CD4-positive, alpha-beta memory T cell (primary cell): Measurements from ENCODE around the gene ATP2B2. TPM values are rescaled to one million over a fixed set of nuclear protein-coding genes. Genes with fewer than 3 reads are reported as not detected.

Experiments used
- CTCF ChIA-PET: fragments of 350-600 bp; sonication (Branson Sonifier 250); formaldehyde crosslinking; loops from one replicate; lab custom pipeline; 2021; ENCODE audit warnings: inconsistent platforms; ENCODE audit not compliant: partially characterized antibody; lab: Charles Lee
- POLR2A ChIA-PET: fragments of 350-600 bp; sonication (Branson Sonifier 250); formaldehyde crosslinking; loops from one replicate; lab custom pipeline; 2021; ENCODE audit not compliant: partially characterized antibody; lab: Charles Lee
- DNase-seq, 5 donors: peaks; one replicate each; pipeline versions ENCODE4 v3.0.0 to v3.0.0-alpha.2; 2020 to 2022; ENCODE audit warnings: mixed read lengths in 1 of 5
- H3K27ac ChIP-seq: one replicate; pipeline ENCODE4 v1.7.0; 2013; ENCODE audit warnings: low read depth, low read length
- H3K27me3 ChIP-seq: 2 replicates; pipeline ENCODE4 v1.7.0; 2013; ENCODE audit warnings: mild to moderate bottlenecking, low read length, moderate library complexity; ENCODE audit not compliant: insufficient read depth
- H3K36me3 ChIP-seq: 2 replicates; pipeline ENCODE4 v1.7.0; 2013; ENCODE audit warnings: mild to moderate bottlenecking, low read length, moderate library complexity; ENCODE audit not compliant: insufficient read depth
- H3K4me1 ChIP-seq: 2 replicates; pipeline ENCODE4 v1.7.0; 2013; ENCODE audit warnings: mild to moderate bottlenecking, low read length, moderate library complexity; ENCODE audit not compliant: insufficient read depth
- H3K4me3 ChIP-seq, 2 donors: one replicate each; pipeline ENCODE4 v1.7.0; 2013; ENCODE audit warnings: low read length in 2 of 2, mild to moderate bottlenecking in 1 of 2
- H3K9me3 ChIP-seq, 2 donors: one replicate each; pipeline ENCODE4 v1.7.0; 2013; ENCODE audit warnings: low read length in 2 of 2, control low read depth in 1 of 2; ENCODE audit not compliant: control insufficient read depth in 1 of 2
- H3K27ac Mint-ChIP-seq, 7 donors: one replicate each; pipeline ENCODE4 v1.8.0; 2020 to 2021; ENCODE audit warnings: mixed read lengths in 7 of 7, mild to moderate bottlenecking in 6 of 7, inconsistent platforms in 3 of 7, moderate library complexity in 3 of 7
- H3K27me3 Mint-ChIP-seq, 2 donors: one replicate each; pipeline ENCODE4 v1.8.0; 2020 to 2021; ENCODE audit warnings: mixed read lengths in 2 of 2
- H3K36me3 Mint-ChIP-seq, 2 donors: one replicate each; pipeline ENCODE4 v1.8.0; 2020 to 2021; ENCODE audit warnings: mixed read lengths in 2 of 2, inconsistent platforms in 1 of 2, mild to moderate bottlenecking in 1 of 2
- H3K4me1 Mint-ChIP-seq, 4 donors: one replicate each; pipeline ENCODE4 v1.8.0; 2020 to 2021; ENCODE audit warnings: mixed read lengths in 4 of 4, mild to moderate bottlenecking in 1 of 4
- H3K4me3 Mint-ChIP-seq, 8 donors: one replicate each; pipeline ENCODE4 v1.8.0; 2020 to 2021; ENCODE audit warnings: mixed read lengths in 8 of 8, mild to moderate bottlenecking in 7 of 8, moderate library complexity in 6 of 8, inconsistent platforms in 3 of 8
- H3K9me3 Mint-ChIP-seq, 8 donors: one replicate each; pipeline ENCODE4 v1.8.0; 2020 to 2021; ENCODE audit warnings: mixed read lengths in 8 of 8, mild to moderate bottlenecking in 5 of 8, inconsistent platforms in 3 of 8, moderate library complexity in 1 of 8
- intact Hi-C: fragments of 100-400 bp; cut with micrococcal nuclease; formaldehyde crosslinking; loops from one replicate; pipeline ENCODE4 v1.15.1; 2023
- polyA plus RNA-seq, 2 donors: library from polyadenylated mRNA; unstranded; fragments of 300-500 nt; fragmentation: Illumina TruSeq; gene quantifications; one replicate each; pipeline ENCODE4 v1.2.3, GENCODE V29; 2021
- total RNA-seq, 2 experiments: library from RNA; stranded (reverse); gene quantifications; one replicate each; pipeline ENCODE4 v1.2.3, GENCODE V29; 2021

The ATP2B2 gene
- total and polyA plus RNA-seq, 4 experiments from 2014 or later, result not detected

- H3K27me3 Mint-ChIP-seq, result peaks cover 1 to 4% of the 10 kb centered on the region in 2 donors
- no peaks in the 10 kb centered on the region for H3K36me3 ChIP-seq
- H3K27me3 ChIP-seq, result no peaks in the 10 kb centered on the region
- no peaks in the 10 kb centered on the region for H3K9me3 Mint-ChIP-seq
- CTCF ChIA-PET, result no interaction called here
- H3K4me1 ChIP-seq, result no peaks in the 10 kb centered on the region
- intact Hi-C loops, result no loop called here
- H3K9me3 ChIP-seq, result no peaks in the 10 kb centered on the region
- H3K36me3 Mint-ChIP-seq, result no peaks in the 10 kb centered on the region
- H3K27ac Mint-ChIP-seq, result no peak overlapping the region
- H3K4me3 Mint-ChIP-seq, result no peak overlapping the region
- POLR2A ChIA-PET, result no interaction called here
- H3K4me3 ChIP-seq, result no peak overlapping the region
- DNase-seq, result no peak
- no peak overlapping the region for H3K27ac ChIP-seq
- no peaks in the 10 kb centered on the region for H3K4me1 Mint-ChIP-seq
Observed at GRCh38 chr3:10411598-10412332, 93.6 kb downstream of the ATP2B2 start.

DNA sequence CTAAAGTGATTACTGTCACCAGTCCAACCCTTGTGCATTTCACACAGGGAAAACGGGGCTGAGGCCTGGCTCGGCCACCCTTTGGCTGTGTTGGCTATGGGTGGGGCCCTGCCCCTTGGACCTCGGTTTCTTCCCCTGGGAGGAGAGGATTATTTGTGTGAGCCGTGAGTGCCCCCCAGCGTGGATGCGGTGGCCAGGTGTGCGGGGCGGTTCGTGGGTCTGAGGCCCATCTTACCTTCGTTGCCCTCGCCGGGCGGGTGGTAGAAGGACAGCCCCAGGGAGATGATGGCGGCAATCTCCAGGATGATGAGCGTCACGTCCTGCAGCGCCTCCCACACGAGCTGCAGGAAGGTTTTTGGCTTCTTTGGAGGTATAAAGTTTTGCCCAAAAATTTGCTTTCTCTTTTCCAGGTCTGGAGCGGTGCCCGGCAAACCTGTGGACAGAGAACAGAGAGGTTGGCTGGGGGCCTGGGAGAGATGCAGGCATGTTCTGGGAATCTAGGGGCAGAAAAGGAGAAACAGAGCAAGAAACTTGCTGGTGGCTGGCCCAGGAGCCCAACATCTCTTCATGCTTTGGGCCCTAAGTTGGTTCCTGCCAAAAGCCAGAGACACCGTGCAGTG, 94.9 kb downstream of the ATP2B2 start:
- POLR2A ChIA-PET, result no interaction called here
- intact Hi-C loops, result no loop called here

GRCh38 chr3:10408680-10409079, 96.7 kb downstream of the ATP2B2 start:
- CTCF ChIA-PET, result interaction anchor here (1.4 kb wide), 1 partner anchor 8 kb away, joined by 3 read pairs; no protein-coding TSS in a partner anchor
- no peak overlapping the region for H3K27ac Mint-ChIP-seq

More for the DNA sequence above, 94.9 kb downstream of the ATP2B2 start:
- Mint-ChIP-seq H3K4me3 (no peak overlapping the region), H3K27ac (no peak overlapping the region), H3K27me3 (peaks cover 0 to 1% of the 10 kb centered on the region in 2 donors), H3K36me3 (no peaks in the 10 kb centered on the region), H3K9me3 (no peaks in the 10 kb centered on the region), H3K4me1 (no peaks in the 10 kb centered on the region)
- Histone ChIP-seq H3K36me3 (no peaks in the 10 kb centered on the region), H3K4me1 (no peaks in the 10 kb centered on the region), H3K9me3 (no peaks in the 10 kb centered on the region), H3K4me3 (no peak overlapping the region), H3K27me3 (no peaks in the 10 kb centered on the region), H3K27ac (no peak overlapping the region)
- CTCF ChIA-PET, result no interaction called here
- DNase-seq, result no peak

DNA sequence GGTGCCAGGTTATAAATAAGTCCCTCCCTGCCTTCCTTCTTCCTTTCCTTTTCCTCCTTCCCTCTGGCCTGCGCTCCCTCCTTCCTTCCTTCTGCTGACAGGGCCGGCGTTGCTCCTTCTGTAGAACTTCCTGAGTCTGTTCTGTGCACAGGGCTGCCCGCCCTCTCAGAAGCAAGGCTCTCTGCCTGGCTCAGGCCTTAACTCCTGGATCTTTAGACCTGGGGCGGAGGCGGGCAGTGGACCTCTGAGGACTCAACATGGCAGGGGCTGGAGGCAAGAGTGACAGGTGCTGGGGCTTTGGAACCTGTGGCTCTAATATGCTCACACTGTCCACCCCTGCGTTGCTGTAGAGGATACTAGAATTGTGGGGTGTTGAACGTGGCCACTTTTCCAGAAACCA, 98.0 kb downstream of the ATP2B2 start:
- H3K27ac Mint-ChIP-seq, result peak overlapping the region in 1 of 7 donors; percentile 75
- no peaks in the 10 kb centered on the region for H3K36me3 Mint-ChIP-seq
- no peaks in the 10 kb centered on the region for H3K4me1 Mint-ChIP-seq
- H3K27me3 Mint-ChIP-seq, result no peaks in the 10 kb centered on the region
- no peaks in the 10 kb centered on the region for H3K4me1 ChIP-seq
- POLR2A ChIA-PET, result interaction anchor here (1.8 kb wide), 1 partner anchor 29 kb away, joined by 4 read pairs; no protein-coding TSS in a partner anchor
- no peaks in the 10 kb centered on the region for H3K27me3 ChIP-seq
- intact Hi-C loops, result no loop called here
- no peaks in the 10 kb centered on the region for H3K9me3 ChIP-seq
- H3K9me3 Mint-ChIP-seq, result no peaks in the 10 kb centered on the region
- DNase-seq, result no peak
- no peak overlapping the region for H3K4me3 ChIP-seq
- CTCF ChIA-PET, result interaction anchor here (0.7 to 1.5 kb wide), 2 partner anchors 63 to 192 kb away, joined by 3 to 4 read pairs; no protein-coding TSS in a partner anchor
- no peak overlapping the region for H3K27ac ChIP-seq
- H3K36me3 ChIP-seq, result no peaks in the 10 kb centered on the region
- no peak overlapping the region for H3K4me3 Mint-ChIP-seq

More at GRCh38 chr3:10408680-10409079, 96.7 kb downstream of the ATP2B2 start:
- Mint-ChIP-seq H3K4me3 (no peak overlapping the region), H3K27me3 (no peaks in the 10 kb centered on the region), H3K36me3 (no peaks in the 10 kb centered on the region), H3K9me3 (no peaks in the 10 kb centered on the region), H3K4me1 (no peaks in the 10 kb centered on the region)
- Histone ChIP-seq H3K27me3 (no peaks in the 10 kb centered on the region), H3K4me1 (no peaks in the 10 kb centered on the region), H3K36me3 (no peaks in the 10 kb centered on the region), H3K4me3 (no peak overlapping the region), H3K9me3 (no peaks in the 10 kb centered on the region), H3K27ac (no peak overlapping the region)
- intact Hi-C loops, result no loop called here
- DNase-seq, result no peak
- POLR2A ChIA-PET, result interaction anchor here (0.6 to 1.8 kb wide), 2 partner anchors 28 to 48 kb away, joined by 3 to 4 read pairs; no protein-coding TSS in a partner anchor

- Mint-ChIP-seq H3K9me3 (no peaks in the 10 kb centered on the region), H3K36me3 (no peaks in the 10 kb centered on the region), H3K4me3 (no peak overlapping the region), H3K27me3 (no peaks in the 10 kb centered on the region), H3K4me1 (no peaks in the 10 kb centered on the region), H3K27ac (no peak overlapping the region)
- ChIA-PET POLR2A (no interaction called here), CTCF (interaction anchor here (1.5 kb wide), 1 partner anchor 62 kb away, joined by 4 read pairs; no protein-coding TSS in a partner anchor)
- DNase-seq, result no peak
- no peaks in the 10 kb centered on the region for H3K4me1 ChIP-seq
- intact Hi-C loops, result no loop called here
- no peak overlapping the region for H3K27ac ChIP-seq
- H3K27me3 ChIP-seq, result no peaks in the 10 kb centered on the region
- no peaks in the 10 kb centered on the region for H3K9me3 ChIP-seq
- H3K36me3 ChIP-seq, result no peaks in the 10 kb centered on the region
- H3K4me3 ChIP-seq, result no peak overlapping the region
Observed at GRCh38 chr3:10406414-10406813, 99.0 kb downstream of the ATP2B2 start.

GRCh38 chr3:10405816-10406215, 99.6 kb downstream of the ATP2B2 start:
- no peak for DNase-seq
- no peaks in the 10 kb centered on the region for H3K4me1 ChIP-seq
- no peak overlapping the region for H3K4me3 ChIP-seq
- CTCF ChIA-PET, result interaction anchor here (1.5 kb wide), 1 partner anchor 62 kb away, joined by 4 read pairs; no protein-coding TSS in a partner anchor
- H3K27me3 ChIP-seq, result no peaks in the 10 kb centered on the region
- no peaks in the 10 kb centered on the region for H3K9me3 Mint-ChIP-seq
- no peaks in the 10 kb centered on the region for H3K27me3 Mint-ChIP-seq
- POLR2A ChIA-PET, result no interaction called here
- H3K4me1 Mint-ChIP-seq, result no peaks in the 10 kb centered on the region
- H3K9me3 ChIP-seq, result no peaks in the 10 kb centered on the region
- no peaks in the 10 kb centered on the region for H3K36me3 ChIP-seq
- no peaks in the 10 kb centered on the region for H3K36me3 Mint-ChIP-seq
- intact Hi-C loops, result no loop called here
- no peak overlapping the region for H3K27ac Mint-ChIP-seq
- H3K4me3 Mint-ChIP-seq, result no peak overlapping the region
- no peak overlapping the region for H3K27ac ChIP-seq

- Histone ChIP-seq H3K27me3 (no peaks in the 10 kb centered on the region), H3K27ac (no peak overlapping the region), H3K36me3 (no peaks in the 10 kb centered on the region), H3K9me3 (no peaks in the 10 kb centered on the region), H3K4me3 (no peak overlapping the region), H3K4me1 (no peaks in the 10 kb centered on the region)
- intact Hi-C loops, result no loop called here
- H3K4me3 Mint-ChIP-seq, result no peak overlapping the region
- H3K27me3 Mint-ChIP-seq, result no peaks in the 10 kb centered on the region
- CTCF ChIA-PET, result no interaction called here
- H3K9me3 Mint-ChIP-seq, result no peaks in the 10 kb centered on the region
- H3K4me1 Mint-ChIP-seq, result no peaks in the 10 kb centered on the region
- H3K36me3 Mint-ChIP-seq, result no peaks in the 10 kb centered on the region
- POLR2A ChIA-PET, result no interaction called here
- H3K27ac Mint-ChIP-seq, result peak overlapping the region in 1 of 7 donors; percentile 17
- no peak for DNase-seq
Observed at GRCh38 chr3:10404876-10405275, 100.5 kb downstream of the ATP2B2 start.
